K562 (cell line): Measurements from ENCODE around the gene CNTN5. TPM values are rescaled to one million over a fixed set of nuclear protein-coding genes. Genes with fewer than 3 reads are reported as not detected.

Experiments used
- ASH1L ChIP-seq: fragments of 450-650 bp; IDR thresholded peaks from 2 replicates; pipeline ENCODE4 v1.6.1; 2018; ENCODE audit warnings: borderline replicate concordance, mild to moderate bottlenecking, low read depth; ENCODE audit not compliant: partially characterized antibody
- RERE ChIP-seq: sonication (generic); formaldehyde crosslinking; IDR thresholded peaks from 2 replicates; pipeline ENCODE4 v1.8.0; 2023; ENCODE audit warnings: missing genetic modification reagents, mild to moderate bottlenecking, borderline replicate concordance
- UBTF ChIP-seq, 2 experiments: IDR thresholded peaks; 2 replicates each; pipeline ENCODE4 v1.6.1; 2012; ENCODE audit warnings: improper control_type of control experiment in 2 of 2, low read depth in 2 of 2, low read length in 2 of 2, borderline replicate concordance in 1 of 2
- polyA plus RNA-seq, 8 experiments: library from polyadenylated mRNA; depleted of rRNA in 4 of 8; stranded (reverse) in 5 of 8; unstranded in 3 of 8; fragments of >200 nt; fragmentation: Nextera tagmentation in 2 of 8; fragmentation: Illumina TruSeq in 1 of 8; extraction: Ambion mirVana in 2 of 8; extraction: Trizol in 1 of 8; gene quantifications; 2 replicates each; pipeline versions ENCODE4 v1.2.1 to v1.2.3, GENCODE V29; 2011 to 2014; ENCODE audit warnings: inconsistent platforms in 1 of 8, missing spikeins in 1 of 8
- total RNA-seq, 7 experiments: library from RNA; depleted of rRNA in 6 of 7; stranded (reverse); fragments of >200 nt in 6 of 7; fragmentation: Illumina TruSeq in 2 of 7; extraction: Trizol in 2 of 7; gene quantifications; 2 replicates each; pipeline versions ENCODE4 v1.2.1 to v1.2.3, GENCODE V29; 2011 to 2021; ENCODE audit warnings: low replicate concordance in 1 of 7
- TF ChIP-seq, protein P1 (sequence below): fragments of 250-450 bp; sonication (Bioruptor Pico); IDR thresholded peaks from 2 replicates; pipeline ENCODE4 v1.4.0; 2020; ENCODE audit warnings: mild to moderate bottlenecking, moderate library complexity

CNTN5 gene
- total and polyA plus RNA-seq, 9 of the 15 experiments (the other 6 are each of a cell fraction or from before 2014, with no cell fraction given): 0.03 TPM; not detected in 8

DNA sequence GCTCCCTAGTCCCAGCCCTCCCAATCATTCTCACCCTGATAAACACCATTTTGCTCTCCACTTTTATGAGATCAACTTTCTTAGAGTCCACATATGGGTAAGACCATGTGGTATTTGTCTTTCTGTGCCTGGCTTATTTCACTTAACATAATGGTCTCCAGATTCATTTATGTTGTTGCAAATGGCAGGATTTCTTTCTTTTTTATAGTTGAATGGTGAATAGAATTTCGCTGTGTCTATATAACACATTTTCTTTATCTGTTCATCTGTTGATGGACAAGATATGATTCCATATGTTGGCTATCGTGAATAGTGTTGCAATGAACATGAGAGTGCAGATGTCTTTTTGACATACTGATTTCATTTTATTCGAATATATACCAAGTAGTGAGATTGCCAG, 1298.9 kb downstream of the CNTN5 start (continued):
- TF ChIP-seq RERE (CRISPR knock-in tag) (no peak), UBTF (IDR thresholded peaks at IDR 0.05; ENCODE audit: borderline replicate concordance in 1 of 2, low read depth in 2 of 2, low read length in 2 of 2) (no peak), ASH1L (no peak)
- TF ChIP-seq, protein P1, sequence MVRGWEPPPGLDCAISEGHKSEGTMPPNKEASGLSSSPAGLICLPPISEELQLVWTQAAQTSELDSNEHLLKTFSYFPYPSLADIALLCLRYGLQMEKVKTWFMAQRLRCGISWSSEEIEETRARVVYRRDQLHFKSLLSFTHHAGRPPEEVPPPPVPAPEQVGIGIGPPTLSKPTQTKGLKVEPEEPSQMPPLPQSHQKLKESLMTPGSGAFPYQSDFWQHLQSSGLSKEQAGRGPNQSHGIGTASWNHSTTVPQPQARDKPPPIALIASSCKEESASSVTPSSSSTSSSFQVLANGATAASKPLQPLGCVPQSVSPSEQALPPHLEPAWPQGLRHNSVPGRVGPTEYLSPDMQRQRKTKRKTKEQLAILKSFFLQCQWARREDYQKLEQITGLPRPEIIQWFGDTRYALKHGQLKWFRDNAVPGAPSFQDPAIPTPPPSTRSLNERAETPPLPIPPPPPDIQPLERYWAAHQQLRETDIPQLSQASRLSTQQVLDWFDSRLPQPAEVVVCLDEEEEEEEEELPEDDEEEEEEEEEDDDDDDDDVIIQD: no peak
